Measurements from ENCODE around the gene KRTAP5-8. TPM values are rescaled to one million over a fixed set of nuclear protein-coding genes. Genes with fewer than 3 reads are reported as not detected.
"Not testable (repeated sequence)": the region's sequence is repeated elsewhere in the genome, so short reads cannot be mapped to it uniquely, and the experiment has no call there.

The KRTAP5-8 gene
- total and polyA plus RNA-seq, 8 donors, result 0.14 to 0.46 (median 0.35) TPM; not detected in 5

DNA sequence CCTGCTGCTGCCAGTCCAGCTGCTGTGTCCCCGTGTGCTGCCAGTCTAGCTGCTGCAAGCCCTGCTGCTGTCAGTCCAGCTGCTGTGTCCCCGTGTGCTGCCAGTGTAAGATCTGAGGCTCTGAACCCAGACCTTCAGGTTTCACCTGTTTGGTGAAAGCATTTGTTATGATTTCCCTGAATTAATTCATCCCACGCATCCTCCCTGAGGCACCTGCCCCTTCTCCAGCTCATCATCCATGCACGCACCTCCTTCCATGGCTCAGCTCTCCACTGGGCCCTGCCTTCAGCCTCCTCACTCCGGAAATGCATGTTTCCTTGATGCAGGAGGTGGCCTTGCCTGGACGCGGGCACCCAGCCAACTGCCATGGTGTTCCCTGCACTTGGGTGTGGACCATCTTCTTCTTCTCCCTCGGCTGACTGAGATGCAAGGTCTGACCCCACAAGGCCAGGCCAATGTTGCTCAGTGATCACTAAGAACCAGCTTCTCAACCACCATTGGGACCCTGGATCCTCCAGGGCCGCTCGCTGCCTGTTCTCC, 28.3 kb downstream of the KRTAP5-8 start:
- no peak for FAIRE-seq
- Histone ChIP-seq H3K4me3 (no peak overlapping the region), H3K4me1 (no peaks in the 10 kb centered on the region), H3K27me3 (no peaks in the 10 kb centered on the region), H3K27ac (no peak overlapping the region), H3K9me3 (no peaks in the 10 kb centered on the region), H3K36me3 (no peaks in the 10 kb centered on the region)
- no peak for TF ChIP-seq CTCF (IDR thresholded peaks at IDR 0.05)
- no peak for ATAC-seq
- intact Hi-C loops (cut with DNase I), result no loop called here
- DNase-seq, result no peak
- WGBS, 2 donors, result 78 to 81% methylated on average over 9 to 10 of the region's 10 CpGs

- DNase-seq; H3K4me1 ChIP-seq; ATAC-seq; intact Hi-C loops (cut with DNase I); H3K27me3 ChIP-seq; FAIRE-seq; H3K27ac ChIP-seq; H3K4me3 ChIP-seq; H3K9me3 ChIP-seq; H3K36me3 ChIP-seq: not testable (repeated sequence)
- WGBS, 2 donors, result 75 to 78% methylated on average over 18 to 21 of the region's 21 CpGs
Measured at GRCh38 chr11:71566626-71567599, 29.1 kb downstream of the KRTAP5-8 start.

DNA sequence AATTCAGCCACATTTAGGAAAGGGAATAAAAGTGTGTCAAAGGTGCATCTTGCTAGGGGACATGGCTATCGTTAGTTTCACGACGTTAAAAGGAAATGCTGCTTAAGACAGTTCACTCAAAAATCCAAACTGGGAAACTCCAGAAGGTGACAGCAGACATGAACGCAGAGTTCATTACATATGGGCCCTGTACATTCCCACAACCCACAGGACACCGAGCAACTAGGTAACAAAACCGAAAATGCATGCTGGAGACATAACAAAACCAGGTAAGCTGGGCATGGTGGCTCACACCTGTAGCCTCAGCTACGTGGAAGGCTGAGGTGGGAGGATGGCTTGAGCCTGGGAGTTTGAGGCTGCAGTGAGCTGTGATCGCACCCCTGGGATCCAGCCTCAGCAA, 29.8 kb downstream of the KRTAP5-8 start:
- H3K27ac ChIP-seq; FAIRE-seq; H3K9me3 ChIP-seq; ATAC-seq; intact Hi-C loops (cut with DNase I); H3K4me1 ChIP-seq; H3K36me3 ChIP-seq; H3K27me3 ChIP-seq; H3K4me3 ChIP-seq; DNase-seq: not testable (repeated sequence)
- WGBS, 2 donors, result 85 to 91% methylated on average over 8 of the region's 8 CpGs

- FAIRE-seq, result no peak
- intact Hi-C loops (cut with DNase I), result no loop called here
Measured at GRCh38 chr11:71568704-71569349, 31.0 kb downstream of the KRTAP5-8 start.

DNA sequence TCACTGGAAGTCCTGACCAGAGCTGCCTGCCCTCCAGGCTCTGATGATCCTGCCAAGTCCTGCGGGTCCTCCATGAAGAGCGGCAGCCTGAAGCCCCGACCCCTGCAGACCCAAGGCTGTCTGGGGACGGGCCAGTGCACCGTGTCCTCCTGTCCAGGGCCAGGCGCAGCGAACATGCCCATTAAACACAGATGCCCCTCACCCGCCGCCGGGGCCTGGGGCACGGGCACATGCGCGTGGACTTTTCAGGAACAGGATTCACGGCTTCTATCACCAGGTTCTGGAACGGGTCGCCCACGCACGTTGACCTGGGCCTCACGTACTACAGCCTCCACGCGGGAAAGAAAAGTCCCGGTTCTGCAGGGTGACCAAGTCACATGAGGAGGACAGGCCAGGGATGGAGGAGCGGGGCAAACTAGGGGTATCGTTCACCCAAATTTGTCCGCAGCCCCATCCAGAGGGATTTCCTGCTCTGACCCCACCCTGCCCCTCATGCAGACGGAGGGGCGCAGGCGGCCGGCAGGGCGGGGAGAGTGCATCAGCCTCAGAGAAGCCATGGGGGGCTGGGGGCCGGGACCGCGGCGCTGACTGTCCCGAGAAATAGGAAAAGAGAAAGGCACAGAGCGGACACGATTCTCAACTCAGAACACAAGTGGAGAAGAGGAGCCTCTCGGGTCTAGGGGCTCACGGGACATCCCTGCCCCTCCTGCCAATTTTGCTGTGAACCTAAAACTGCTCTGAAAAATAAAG, 33.5 kb downstream of the KRTAP5-8 start:
- whole genome bisulfite sequencing, 2 donors, result 84 to 88% methylated on average over 36 of the region's 39 CpGs
- H3K36me3 ChIP-seq; H3K27ac ChIP-seq; intact Hi-C loops (cut with DNase I); H3K4me3 ChIP-seq; FAIRE-seq; H3K27me3 ChIP-seq; ATAC-seq; DNase-seq; H3K4me1 ChIP-seq; H3K9me3 ChIP-seq: not testable (repeated sequence)

More at GRCh38 chr11:71568704-71569349, 31.0 kb downstream of the KRTAP5-8 start:
- WGBS, 2 donors, result 70 to 77% methylated on average over 8 of the region's 8 CpGs
- ATAC-seq (peak in 3 of 4 donors; percentile 26 to 30 (median 26)), DNase-seq (no peak)
- no peaks in the 10 kb centered on the region for H3K36me3 ChIP-seq
- H3K9me3 ChIP-seq, result no peaks in the 10 kb centered on the region
- no peaks in the 10 kb centered on the region for H3K27me3 ChIP-seq
- H3K4me3 ChIP-seq, result no peak overlapping the region
- no peak overlapping the region for H3K27ac ChIP-seq
- no peak for TF ChIP-seq CTCF (IDR thresholded peaks at IDR 0.05)
- H3K4me1 ChIP-seq, result no peaks in the 10 kb centered on the region

DNA sequence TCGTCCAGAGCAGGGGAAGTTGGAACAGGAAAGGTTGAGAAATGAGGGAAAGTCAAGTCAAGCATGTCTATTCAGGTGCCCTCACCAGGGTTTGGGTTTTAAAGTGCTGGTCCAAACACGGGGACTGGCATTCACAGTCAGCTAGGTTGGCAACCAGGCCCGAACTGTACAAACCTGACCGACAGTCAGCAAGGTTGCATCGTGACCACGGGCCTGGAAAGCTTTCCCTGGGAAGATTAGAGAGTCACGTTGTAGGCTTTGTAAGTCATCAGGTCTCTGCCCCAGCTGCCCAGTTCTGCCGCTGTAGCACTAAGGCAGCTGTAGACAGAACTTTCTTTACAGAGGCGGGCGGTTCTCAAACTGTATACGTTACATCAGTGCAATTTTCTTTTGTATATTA, 35.0 kb downstream of the KRTAP5-8 start:
- 84 to 87% methylated on average over 11 of the region's 11 CpGs for WGBS, 2 donors
- no peak for DNase-seq
- FAIRE-seq, result no peak
- no peak for TF ChIP-seq CTCF (IDR thresholded peaks at IDR 0.05)
- ATAC-seq, result no peak
- Histone ChIP-seq H3K27ac (no peak overlapping the region), H3K36me3 (no peaks in the 10 kb centered on the region), H3K9me3 (no peaks in the 10 kb centered on the region), H3K4me3 (no peak overlapping the region), H3K27me3 (no peaks in the 10 kb centered on the region), H3K4me1 (no peaks in the 10 kb centered on the region)
- intact Hi-C loops (cut with DNase I), result no loop called here
